Measurements from ENCODE around the gene CBX8. TPM values are rescaled to one million over a fixed set of nuclear protein-coding genes. Genes with fewer than 3 reads are reported as not detected.
A peak's percentile ranks its signal among the peaks of the same experiment; 100 is the strongest.

Gene CBX8
- total and polyA plus RNA-seq, 2 of the 13 experiments (the other 11 are each of a cell fraction or from before 2014, with no cell fraction given): 0.34 to 12.6 TPM

GRCh38 chr17:79760197-79760906 lies 36.5 kb downstream of the CBX8 start (continued):
- peak; percentile 98 for TF ChIP-seq ZNF501 (CRISPR knock-in tag; IDR thresholded peaks at IDR 0.05)
- TF ChIP-seq KDM5B (CRISPR knock-in tag; IDR thresholded peaks at IDR 0.05; ENCODE audit: borderline replicate concordance): peak; percentile 100
- TF ChIP-seq TFE3 (CRISPR knock-in tag; IDR thresholded peaks at IDR 0.05): peak; percentile 98
- peak; percentile 40; the same call in 1 of the 2 replicates for TF ChIP-seq KIAA2018 (CRISPR knock-in tag; IDR thresholded peaks at IDR 0.05; ENCODE audit: borderline replicate concordance)
- no peak; the same call in 1 of the 2 replicates for TF ChIP-seq ATF7-NPFF (CRISPR knock-in tag; IDR thresholded peaks at IDR 0.05; ENCODE audit: low read depth)
- TF ChIP-seq NCOA5 (CRISPR knock-in tag; IDR thresholded peaks at IDR 0.05): no peak
- peak; percentile 83 for TF ChIP-seq NCOA2 (CRISPR knock-in tag; IDR thresholded peaks at IDR 0.05)
- peak; percentile 89 for TF ChIP-seq ESRRA (CRISPR knock-in tag; IDR thresholded peaks at IDR 0.05; ENCODE audit: low read depth)
- no peak for TF ChIP-seq ZXDC (CRISPR knock-in tag; IDR thresholded peaks at IDR 0.05)
- TF ChIP-seq ZNF143 (CRISPR knock-in tag; IDR thresholded peaks at IDR 0.05): peak; percentile 60
- TF ChIP-seq ZNF160 (CRISPR knock-in tag; IDR thresholded peaks at IDR 0.05): peak; percentile 89; the same call in 1 of the 2 replicates
- TF ChIP-seq GFI1 (CRISPR knock-in tag; IDR thresholded peaks at IDR 0.05; ENCODE audit: borderline replicate concordance): peak; percentile 72; the same call in 1 of the 2 replicates

Measured in HepG2 (cell line).